ENCODE results near the gene MNAT1.

DNA sequence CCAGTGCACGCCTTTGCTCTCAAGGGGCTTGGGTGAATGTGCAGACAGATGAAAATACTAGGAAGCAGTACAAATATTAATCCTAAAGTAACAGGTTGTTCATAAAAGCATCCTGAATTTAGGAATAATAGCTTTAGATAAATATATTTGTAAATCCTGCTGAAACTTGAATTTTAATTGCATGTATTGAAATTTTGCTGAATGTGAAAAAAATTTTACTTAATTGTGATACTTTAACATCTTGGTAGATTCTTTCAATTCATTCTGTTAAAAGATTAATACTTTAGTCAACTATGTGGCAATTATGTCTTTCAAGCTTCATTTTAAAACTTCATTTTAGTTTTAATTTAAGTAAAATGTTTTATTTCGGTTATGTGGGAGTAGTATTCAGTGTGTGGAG, 251.9 kb downstream of the MNAT1 start:
- TF ChIP-seq BHLHE40 (IDR thresholded peaks at IDR 0.05; ENCODE audit: low read depth, low read length) (no peak), HOXB5 (CRISPR knock-in tag; IDR thresholded peaks at IDR 0.05) (no peak), JUN (IDR thresholded peaks at IDR 0.05) (no peak)
- TF ChIP-seq, protein P1, sequence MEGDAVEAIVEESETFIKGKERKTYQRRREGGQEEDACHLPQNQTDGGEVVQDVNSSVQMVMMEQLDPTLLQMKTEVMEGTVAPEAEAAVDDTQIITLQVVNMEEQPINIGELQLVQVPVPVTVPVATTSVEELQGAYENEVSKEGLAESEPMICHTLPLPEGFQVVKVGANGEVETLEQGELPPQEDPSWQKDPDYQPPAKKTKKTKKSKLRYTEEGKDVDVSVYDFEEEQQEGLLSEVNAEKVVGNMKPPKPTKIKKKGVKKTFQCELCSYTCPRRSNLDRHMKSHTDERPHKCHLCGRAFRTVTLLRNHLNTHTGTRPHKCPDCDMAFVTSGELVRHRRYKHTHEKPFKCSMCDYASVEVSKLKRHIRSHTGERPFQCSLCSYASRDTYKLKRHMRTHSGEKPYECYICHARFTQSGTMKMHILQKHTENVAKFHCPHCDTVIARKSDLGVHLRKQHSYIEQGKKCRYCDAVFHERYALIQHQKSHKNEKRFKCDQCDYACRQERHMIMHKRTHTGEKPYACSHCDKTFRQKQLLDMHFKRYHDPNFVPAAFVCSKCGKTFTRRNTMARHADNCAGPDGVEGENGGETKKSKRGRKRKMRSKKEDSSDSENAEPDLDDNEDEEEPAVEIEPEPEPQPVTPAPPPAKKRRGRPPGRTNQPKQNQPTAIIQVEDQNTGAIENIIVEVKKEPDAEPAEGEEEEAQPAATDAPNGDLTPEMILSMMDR (IDR thresholded peaks at IDR 0.05) = no peak

Measured in A549 (cell line).